Measurements from ENCODE around the gene HLCS.
A peak's percentile ranks its signal among the peaks of the same experiment; 100 is the strongest.

Gene HLCS

GRCh38 chr21:36701756-36702621 lies 264.5 kb downstream of the HLCS start:
- no peak for DNase-seq (ENCODE audit: low spot score)
- in situ Hi-C loops (cut with MboI; ENCODE audit: low pct_unique_long_range_greater_than_20kb, low sequenced_read_pairs, unreplicated experiment), result no loop called here
- no peak for TF ChIP-seq CTCF (IDR thresholded peaks at IDR 0.05; ENCODE audit: extremely low read depth, insufficient read depth, missing control alignments)

- TF ChIP-seq CTCF (IDR thresholded peaks at IDR 0.05; ENCODE audit: extremely low read depth, insufficient read depth, missing control alignments), result no peak
- in situ Hi-C loops (cut with MboI; ENCODE audit: low pct_unique_long_range_greater_than_20kb, low sequenced_read_pairs, unreplicated experiment), result no loop called here
- DNase-seq (ENCODE audit: low spot score), result peak; percentile 46
Observed at GRCh38 chr21:36700971-36701755, 265.3 kb downstream of the HLCS start.
